ENCODE results near the gene DOCK1.

DOCK1 gene

DNA sequence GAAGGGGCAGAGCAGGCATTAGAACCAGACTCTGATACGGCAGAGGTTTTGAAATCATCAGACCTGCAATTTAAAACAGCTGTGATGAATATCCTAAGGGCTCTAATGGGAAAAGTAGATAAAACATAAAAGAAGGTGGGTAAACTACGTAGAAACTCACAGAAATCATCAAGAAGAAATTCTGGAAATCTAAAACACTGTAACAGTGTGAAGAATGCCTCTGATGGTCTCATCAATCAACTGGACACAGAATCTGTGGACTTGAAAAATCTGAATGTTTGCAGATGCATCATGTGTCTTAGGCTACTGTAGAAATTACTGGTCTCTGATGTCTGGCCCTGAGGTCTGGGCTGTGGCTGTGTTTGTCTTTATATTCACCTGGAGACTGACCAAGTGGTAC is 470.8 kb downstream of the DOCK1 start:
- TF ChIP-seq, protein P1, sequence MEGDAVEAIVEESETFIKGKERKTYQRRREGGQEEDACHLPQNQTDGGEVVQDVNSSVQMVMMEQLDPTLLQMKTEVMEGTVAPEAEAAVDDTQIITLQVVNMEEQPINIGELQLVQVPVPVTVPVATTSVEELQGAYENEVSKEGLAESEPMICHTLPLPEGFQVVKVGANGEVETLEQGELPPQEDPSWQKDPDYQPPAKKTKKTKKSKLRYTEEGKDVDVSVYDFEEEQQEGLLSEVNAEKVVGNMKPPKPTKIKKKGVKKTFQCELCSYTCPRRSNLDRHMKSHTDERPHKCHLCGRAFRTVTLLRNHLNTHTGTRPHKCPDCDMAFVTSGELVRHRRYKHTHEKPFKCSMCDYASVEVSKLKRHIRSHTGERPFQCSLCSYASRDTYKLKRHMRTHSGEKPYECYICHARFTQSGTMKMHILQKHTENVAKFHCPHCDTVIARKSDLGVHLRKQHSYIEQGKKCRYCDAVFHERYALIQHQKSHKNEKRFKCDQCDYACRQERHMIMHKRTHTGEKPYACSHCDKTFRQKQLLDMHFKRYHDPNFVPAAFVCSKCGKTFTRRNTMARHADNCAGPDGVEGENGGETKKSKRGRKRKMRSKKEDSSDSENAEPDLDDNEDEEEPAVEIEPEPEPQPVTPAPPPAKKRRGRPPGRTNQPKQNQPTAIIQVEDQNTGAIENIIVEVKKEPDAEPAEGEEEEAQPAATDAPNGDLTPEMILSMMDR (IDR thresholded peaks at IDR 0.05; ENCODE audit: extremely low read depth, missing control alignments) = no peak
- no peak for DNase-seq (ENCODE audit: low spot score)

GRCh38 chr10:127378628-127379027 is 473.4 kb downstream of the DOCK1 start:
- DNase-seq (ENCODE audit: low spot score) = no peak
- TF ChIP-seq, protein P1 (IDR thresholded peaks at IDR 0.05; ENCODE audit: extremely low read depth, missing control alignments) = no peak

DNA sequence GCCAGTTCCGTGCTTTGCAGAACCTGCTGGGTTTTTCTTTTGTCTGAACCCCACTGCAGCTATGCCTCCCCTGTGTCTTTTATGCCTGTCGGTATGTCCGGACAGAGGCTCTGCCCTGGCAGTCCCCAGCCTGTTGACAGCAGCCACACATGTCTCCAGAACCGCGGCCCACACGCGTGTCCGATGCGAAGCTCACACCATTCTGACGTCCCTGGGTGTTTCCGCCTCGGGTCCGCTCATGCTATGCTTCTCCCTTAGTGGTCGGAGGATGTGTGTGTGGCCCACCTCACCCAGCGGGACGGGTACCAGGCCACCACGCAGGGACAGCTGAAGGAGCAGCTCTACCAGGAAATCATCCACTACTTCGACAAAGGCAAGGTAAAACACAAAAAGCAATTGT is 479.3 kb downstream of the DOCK1 start:
- TF ChIP-seq, protein P1 (IDR thresholded peaks at IDR 0.05; ENCODE audit: extremely low read depth, missing control alignments) = no peak
- DNase-seq (ENCODE audit: low spot score) = no peak

- DNase-seq (ENCODE audit: low spot score) = no peak
- TF ChIP-seq, protein P1 (IDR thresholded peaks at IDR 0.05; ENCODE audit: extremely low read depth, missing control alignments) = no peak
Measured at GRCh38 chr10:127385066-127385465, 479.8 kb downstream of the DOCK1 start.

DNA sequence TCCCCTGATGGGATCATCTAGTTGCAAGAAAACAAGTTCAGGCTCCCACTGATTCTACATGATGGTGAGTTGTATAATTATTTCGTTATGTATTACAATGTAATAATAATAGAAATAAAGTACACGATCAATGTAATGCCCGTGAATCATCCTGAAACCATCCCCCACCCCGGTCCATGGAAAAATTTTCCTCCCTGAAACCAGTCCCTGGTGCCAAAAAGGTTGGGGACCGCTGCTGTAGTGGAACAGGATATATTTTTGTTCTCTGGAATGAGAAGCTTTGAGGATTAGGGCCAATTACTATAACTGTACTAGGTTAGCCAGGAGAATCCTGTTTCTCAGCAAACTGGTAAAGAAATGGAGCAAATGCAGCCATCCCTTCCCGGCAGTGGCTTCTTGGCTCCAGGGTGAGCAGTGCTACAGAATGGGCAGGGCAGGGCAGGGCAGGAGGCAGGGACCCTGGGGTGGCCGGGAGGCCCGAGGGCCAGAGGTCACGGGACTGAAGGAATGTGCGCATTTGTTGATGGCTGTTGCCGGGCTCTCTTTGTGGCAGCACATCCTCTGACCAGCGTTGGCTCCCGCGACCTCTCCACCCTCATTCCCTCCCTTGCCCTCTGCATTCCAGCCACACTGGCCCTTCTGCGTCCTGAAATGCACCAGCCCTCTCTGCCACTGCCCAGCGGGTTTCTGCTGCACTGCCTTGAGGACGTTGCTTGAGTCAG is 481.5 kb downstream of the DOCK1 start:
- DNase-seq (ENCODE audit: low spot score) = no peak
- TF ChIP-seq, protein P1 (IDR thresholded peaks at IDR 0.05; ENCODE audit: extremely low read depth, missing control alignments) = no peak

DNA sequence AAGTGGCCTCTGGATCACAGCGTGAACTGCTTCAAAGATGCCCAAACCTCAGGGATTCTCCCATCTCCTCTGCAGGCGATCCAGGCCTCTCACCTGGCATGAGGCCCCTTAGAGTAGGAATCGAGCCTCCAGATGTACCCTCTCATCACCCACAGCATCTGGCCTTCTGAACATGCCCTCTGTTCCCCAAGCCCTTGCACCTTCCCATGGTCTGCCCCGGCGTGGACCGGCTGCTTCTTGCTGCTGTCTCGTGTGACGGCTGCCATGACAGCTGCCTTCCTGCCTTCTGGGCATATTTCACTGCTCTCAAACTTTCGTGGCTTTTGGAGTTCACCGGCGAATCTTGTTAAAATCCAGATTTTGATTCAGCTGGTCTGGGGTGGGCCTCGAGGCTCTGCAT is 486.6 kb downstream of the DOCK1 start:
- no peak for DNase-seq (ENCODE audit: low spot score)
- TF ChIP-seq, protein P1 (IDR thresholded peaks at IDR 0.05; ENCODE audit: extremely low read depth, missing control alignments) = no peak

DNA sequence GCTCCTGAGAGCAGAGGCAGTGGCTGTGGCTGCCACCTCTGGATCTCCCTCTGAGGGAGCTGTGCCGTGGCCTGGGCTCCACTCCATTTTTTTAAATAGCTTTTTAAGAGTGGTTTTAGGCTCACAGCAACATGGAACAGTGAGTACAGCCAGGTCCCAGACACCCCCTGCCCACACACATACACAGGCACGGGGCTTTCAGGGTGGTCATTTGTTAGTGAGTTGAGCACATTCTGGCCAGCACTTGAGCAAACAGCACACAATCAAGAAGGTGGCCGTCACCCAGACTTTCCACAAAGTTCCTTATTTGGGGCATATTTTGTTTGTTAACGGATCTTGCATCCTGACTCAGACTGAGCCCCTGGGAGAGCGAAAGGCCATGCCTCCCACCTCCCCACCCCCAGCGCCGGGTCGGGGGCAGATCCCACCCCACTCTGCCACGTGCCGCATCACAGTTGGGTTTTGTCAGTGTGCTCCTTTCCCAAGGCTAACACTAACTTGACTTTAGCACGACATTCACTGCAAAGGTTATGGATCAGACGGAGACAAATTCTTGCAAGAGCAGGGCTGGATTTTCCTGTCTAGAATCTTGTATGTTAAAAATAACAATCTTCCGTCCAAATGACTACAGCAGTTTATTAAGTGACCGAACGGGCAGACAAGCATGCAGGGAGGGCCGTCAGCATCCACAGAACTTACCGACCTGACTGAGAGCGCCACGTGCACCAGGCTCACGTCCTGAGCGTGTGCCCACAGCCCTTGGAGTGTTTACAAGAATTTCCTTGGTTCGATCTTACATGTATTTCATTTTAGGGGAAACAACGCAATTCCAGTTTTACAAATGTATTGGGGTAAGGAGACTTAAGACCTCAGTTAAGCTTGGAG is 487.4 kb downstream of the DOCK1 start:
- no peak for DNase-seq (ENCODE audit: low spot score)
- TF ChIP-seq, protein P1 (IDR thresholded peaks at IDR 0.05; ENCODE audit: extremely low read depth, missing control alignments) = no peak
